ENCODE data around the gene SLC9A9. TPM values are rescaled to one million over a fixed set of nuclear protein-coding genes. Genes with fewer than 3 reads are reported as not detected.
"Not testable (repeated sequence)": the region's sequence is repeated elsewhere in the genome, so short reads cannot be mapped to it uniquely, and the experiment has no call there.

SLC9A9 gene
- total and polyA plus RNA-seq, 7 experiments from 2014 or later = 9.3 to 23.1 (median 16.6) TPM

DNA sequence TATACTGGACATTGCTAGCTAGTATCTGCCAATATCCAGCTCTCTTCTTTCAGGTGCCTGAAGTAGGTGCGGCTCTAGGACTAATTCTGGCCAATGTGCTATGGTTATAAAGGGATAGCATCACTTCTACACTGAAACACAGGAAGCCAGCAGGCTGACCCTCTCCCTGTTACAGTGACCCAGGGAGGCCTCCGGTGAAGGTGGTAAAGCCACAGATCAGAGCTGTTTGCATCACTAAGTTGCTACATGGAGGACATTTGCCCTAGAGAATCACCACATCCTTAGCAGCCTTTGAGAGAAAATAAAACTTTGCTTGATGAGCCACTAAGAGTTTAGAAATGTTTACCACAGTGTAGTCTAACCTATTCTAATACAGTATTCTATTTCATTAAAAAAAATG, 567.3 kb downstream of the SLC9A9 start:
- intact Hi-C loops (cut with micrococcal nuclease) = no loop called here
- Mint-ChIP-seq H3K4me1 (peaks cover 4 to 41% (median 22%) of the 10 kb centered on the region in 7 donors), H3K36me3 (peaks cover 0 to 13% (median 0%) of the 10 kb centered on the region in 5 donors), H3K27ac (peak overlapping the region in 3 of 9 donors; percentile 23 to 58 (median 33)), H3K9me3 (peaks cover 0 to 3% (median 0%) of the 10 kb centered on the region in 11 donors), H3K4me3 (no peak overlapping the region), H3K27me3 (no peaks in the 10 kb centered on the region)
- ChIA-PET POLR2A (no interaction called here), CTCF (no interaction called here)
- Histone ChIP-seq H3K4me3 (ENCODE audit: low read length) (no peak overlapping the region), H3K36me3 (ENCODE audit: control insufficient read depth in 2 of 3, insufficient read depth in 3 of 3, low read length in 3 of 3) (no peaks in the 10 kb centered on the region), H3K27ac (ENCODE audit: low read depth, low read length) (no peak overlapping the region), H3K27me3 (ENCODE audit: control insufficient read depth in 2 of 2, insufficient read depth in 2 of 2, low read length in 2 of 2) (no peaks in the 10 kb centered on the region), H3K9me3 (ENCODE audit: control insufficient read depth in 2 of 3, low read length in 3 of 3) (no peaks in the 10 kb centered on the region), H3K4me1 (ENCODE audit: control insufficient read depth in 2 of 2, insufficient read depth in 2 of 2, low read length in 2 of 2) (no peaks in the 10 kb centered on the region)
- DNase-seq = no peak
- peak; percentile 47 for ATAC-seq

DNA sequence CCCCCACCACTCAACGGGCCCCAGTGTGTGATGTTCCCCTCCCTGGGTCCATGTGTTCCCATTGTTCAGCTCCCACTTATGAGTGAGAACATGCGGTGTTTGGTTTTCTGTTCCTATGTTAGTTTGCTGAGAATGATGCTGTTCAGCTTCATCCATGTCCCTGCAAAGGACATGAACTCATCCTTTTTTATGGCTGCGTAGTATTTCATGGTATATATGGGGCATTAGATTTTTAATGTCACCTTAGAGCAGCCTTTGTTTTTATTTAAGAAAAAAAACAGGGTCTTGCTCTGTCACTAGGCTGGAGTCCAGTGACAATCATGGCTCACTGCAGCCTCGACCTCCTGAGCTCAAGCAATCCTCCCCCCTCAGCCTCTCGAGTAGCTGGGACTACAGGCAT, 568.7 kb downstream of the SLC9A9 start:
- CTCF ChIA-PET; DNase-seq; H3K9me3 Mint-ChIP-seq; intact Hi-C loops (cut with micrococcal nuclease); H3K4me3 Mint-ChIP-seq; H3K36me3 ChIP-seq (ENCODE audit: control insufficient read depth in 2 of 3, insufficient read depth in 3 of 3, low read length in 3 of 3); H3K4me1 ChIP-seq (ENCODE audit: control insufficient read depth in 2 of 2, insufficient read depth in 2 of 2, low read length in 2 of 2); H3K27me3 ChIP-seq (ENCODE audit: control insufficient read depth in 2 of 2, insufficient read depth in 2 of 2, low read length in 2 of 2); H3K27ac Mint-ChIP-seq; POLR2A ChIA-PET; ATAC-seq; H3K27ac ChIP-seq (ENCODE audit: low read depth, low read length); H3K4me3 ChIP-seq (ENCODE audit: low read length); H3K27me3 Mint-ChIP-seq; H3K9me3 ChIP-seq (ENCODE audit: control insufficient read depth in 2 of 3, low read length in 3 of 3): not testable (repeated sequence)
- peaks cover 0 to 13% (median 4%) of the 10 kb centered on the region in 5 donors for H3K36me3 Mint-ChIP-seq
- peaks cover 4 to 41% (median 22%) of the 10 kb centered on the region in 7 donors for H3K4me1 Mint-ChIP-seq

DNA sequence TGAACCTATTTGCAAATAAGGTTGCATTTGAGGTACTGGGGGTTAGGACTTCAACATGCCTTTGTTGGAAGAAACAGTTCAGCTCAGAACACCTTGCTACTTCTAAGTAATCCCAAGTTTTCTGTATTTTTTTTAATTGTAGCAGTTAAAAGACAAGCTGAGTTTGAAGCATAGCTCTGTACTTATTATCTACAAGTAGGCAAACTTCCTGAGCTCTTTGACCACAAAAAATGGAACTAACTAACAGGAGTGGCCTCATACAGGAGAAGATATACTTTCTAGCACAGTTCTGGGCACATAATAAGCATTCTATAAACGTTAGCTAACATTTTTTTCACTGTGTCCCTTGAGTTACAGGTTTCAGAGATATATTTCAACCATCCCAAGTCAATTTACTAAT, 569.5 kb downstream of the SLC9A9 start:
- no peaks in the 10 kb centered on the region for H3K27me3 Mint-ChIP-seq
- H3K27ac ChIP-seq (ENCODE audit: low read depth, low read length) = no peak overlapping the region
- H3K36me3 Mint-ChIP-seq = peaks cover 0 to 14% (median 4%) of the 10 kb centered on the region in 5 donors
- intact Hi-C loops (cut with micrococcal nuclease) = no loop called here
- peaks cover 4 to 41% (median 22%) of the 10 kb centered on the region in 7 donors for H3K4me1 Mint-ChIP-seq
- DNase-seq (no peak), ATAC-seq (no peak)
- peak overlapping the region in 3 of 9 donors; percentile 17 to 75 (median 58) for H3K27ac Mint-ChIP-seq
- H3K27me3 ChIP-seq (ENCODE audit: control insufficient read depth in 2 of 2, insufficient read depth in 2 of 2, low read length in 2 of 2) = no peaks in the 10 kb centered on the region
- ChIA-PET CTCF (no interaction called here), POLR2A (no interaction called here)
- no peak overlapping the region for H3K4me3 ChIP-seq (ENCODE audit: low read length)
- peaks cover 0 to 3% (median 0%) of the 10 kb centered on the region in 11 donors for H3K9me3 Mint-ChIP-seq
- no peaks in the 10 kb centered on the region for H3K4me1 ChIP-seq (ENCODE audit: control insufficient read depth in 2 of 2, insufficient read depth in 2 of 2, low read length in 2 of 2)
- no peaks in the 10 kb centered on the region for H3K9me3 ChIP-seq (ENCODE audit: control insufficient read depth in 2 of 3, low read length in 3 of 3)
- no peak overlapping the region for H3K4me3 Mint-ChIP-seq
- H3K36me3 ChIP-seq (ENCODE audit: control insufficient read depth in 2 of 3, insufficient read depth in 3 of 3, low read length in 3 of 3) = no peaks in the 10 kb centered on the region

DNA sequence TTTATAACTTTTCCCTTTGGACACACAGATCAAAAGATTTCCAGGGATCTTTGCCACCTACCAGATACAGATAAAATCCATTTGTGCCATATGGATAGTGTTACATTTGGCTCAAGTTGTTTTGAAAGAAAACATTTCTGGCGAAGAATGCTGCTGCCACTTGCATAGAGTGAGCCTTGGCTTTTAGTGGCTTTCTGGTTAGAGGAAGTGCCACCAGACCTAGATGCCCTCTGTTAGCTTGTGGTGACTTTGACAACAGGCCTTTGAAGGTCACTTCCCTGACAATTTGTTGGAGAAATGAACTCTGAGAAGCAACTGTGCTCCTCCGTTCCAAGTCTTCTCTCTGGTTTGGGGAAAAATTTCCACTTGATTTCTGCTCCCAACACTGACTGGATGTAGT, 570.7 kb downstream of the SLC9A9 start:
- peak overlapping the region in 2 of 9 donors; percentile 17 to 30 for H3K27ac Mint-ChIP-seq

DNA sequence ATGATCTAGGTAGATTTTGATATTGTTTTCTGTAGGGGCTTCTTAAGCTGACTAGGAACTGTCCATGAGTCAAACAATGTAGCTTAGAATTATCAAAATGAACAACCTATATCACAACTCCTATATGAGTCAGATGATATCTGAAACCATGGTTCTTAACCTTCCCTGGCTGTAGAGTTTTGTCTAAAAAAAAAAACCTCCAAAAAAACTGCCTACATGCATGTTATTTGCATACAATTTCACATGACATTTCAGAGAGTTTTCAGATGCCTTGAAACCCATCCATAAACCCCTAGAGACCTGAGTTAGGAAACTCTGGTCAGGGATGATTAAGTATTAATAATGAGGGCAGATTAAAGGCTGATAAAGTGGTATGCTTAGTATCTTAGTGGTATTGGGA, 571.7 kb downstream of the SLC9A9 start:
- CTCF ChIA-PET = no interaction called here
- POLR2A ChIA-PET = no interaction called here
- H3K4me3 Mint-ChIP-seq = no peak overlapping the region
- no peak overlapping the region for H3K4me3 ChIP-seq (ENCODE audit: low read length)
- ATAC-seq (no peak), DNase-seq (no peak)
- no peaks in the 10 kb centered on the region for H3K4me1 ChIP-seq (ENCODE audit: control insufficient read depth in 2 of 2, insufficient read depth in 2 of 2, low read length in 2 of 2)
- no peaks in the 10 kb centered on the region for H3K27me3 ChIP-seq (ENCODE audit: control insufficient read depth in 2 of 2, insufficient read depth in 2 of 2, low read length in 2 of 2)
- peaks cover 4 to 32% (median 15%) of the 10 kb centered on the region in 7 donors for H3K4me1 Mint-ChIP-seq
- H3K27me3 Mint-ChIP-seq = no peaks in the 10 kb centered on the region
- no peak overlapping the region for H3K27ac Mint-ChIP-seq
- H3K36me3 Mint-ChIP-seq = peaks cover 0 to 13% (median 7%) of the 10 kb centered on the region in 5 donors
- intact Hi-C loops (cut with micrococcal nuclease) = no loop called here
- H3K9me3 ChIP-seq (ENCODE audit: control insufficient read depth in 2 of 3, low read length in 3 of 3) = no peaks in the 10 kb centered on the region
- H3K9me3 Mint-ChIP-seq = peaks cover 0 to 3% (median 0%) of the 10 kb centered on the region in 11 donors
- H3K27ac ChIP-seq (ENCODE audit: low read depth, low read length) = no peak overlapping the region
- H3K36me3 ChIP-seq (ENCODE audit: control insufficient read depth in 2 of 3, insufficient read depth in 3 of 3, low read length in 3 of 3) = no peaks in the 10 kb centered on the region

More for the DNA sequence above, 570.7 kb downstream of the SLC9A9 start:
- ChIA-PET POLR2A (no interaction called here), CTCF (no interaction called here)
- H3K4me1 ChIP-seq (ENCODE audit: control insufficient read depth in 2 of 2, insufficient read depth in 2 of 2, low read length in 2 of 2) = no peaks in the 10 kb centered on the region
- no peak overlapping the region for H3K4me3 Mint-ChIP-seq
- no peaks in the 10 kb centered on the region for H3K36me3 ChIP-seq (ENCODE audit: control insufficient read depth in 2 of 3, insufficient read depth in 3 of 3, low read length in 3 of 3)
- H3K4me3 ChIP-seq (ENCODE audit: low read length) = no peak overlapping the region
- H3K27ac ChIP-seq (ENCODE audit: low read depth, low read length) = no peak overlapping the region
- intact Hi-C loops (cut with micrococcal nuclease) = no loop called here
- peaks cover 0 to 3% (median 0%) of the 10 kb centered on the region in 11 donors for H3K9me3 Mint-ChIP-seq
- H3K36me3 Mint-ChIP-seq = peaks cover 0 to 13% (median 4%) of the 10 kb centered on the region in 5 donors
- H3K27me3 ChIP-seq (ENCODE audit: control insufficient read depth in 2 of 2, insufficient read depth in 2 of 2, low read length in 2 of 2) = no peaks in the 10 kb centered on the region
- DNase-seq (no peak), ATAC-seq (no peak)
- no peaks in the 10 kb centered on the region for H3K9me3 ChIP-seq (ENCODE audit: control insufficient read depth in 2 of 3, low read length in 3 of 3)
- H3K4me1 Mint-ChIP-seq = peaks cover 4 to 41% (median 22%) of the 10 kb centered on the region in 7 donors
- H3K27me3 Mint-ChIP-seq = no peaks in the 10 kb centered on the region

DNA sequence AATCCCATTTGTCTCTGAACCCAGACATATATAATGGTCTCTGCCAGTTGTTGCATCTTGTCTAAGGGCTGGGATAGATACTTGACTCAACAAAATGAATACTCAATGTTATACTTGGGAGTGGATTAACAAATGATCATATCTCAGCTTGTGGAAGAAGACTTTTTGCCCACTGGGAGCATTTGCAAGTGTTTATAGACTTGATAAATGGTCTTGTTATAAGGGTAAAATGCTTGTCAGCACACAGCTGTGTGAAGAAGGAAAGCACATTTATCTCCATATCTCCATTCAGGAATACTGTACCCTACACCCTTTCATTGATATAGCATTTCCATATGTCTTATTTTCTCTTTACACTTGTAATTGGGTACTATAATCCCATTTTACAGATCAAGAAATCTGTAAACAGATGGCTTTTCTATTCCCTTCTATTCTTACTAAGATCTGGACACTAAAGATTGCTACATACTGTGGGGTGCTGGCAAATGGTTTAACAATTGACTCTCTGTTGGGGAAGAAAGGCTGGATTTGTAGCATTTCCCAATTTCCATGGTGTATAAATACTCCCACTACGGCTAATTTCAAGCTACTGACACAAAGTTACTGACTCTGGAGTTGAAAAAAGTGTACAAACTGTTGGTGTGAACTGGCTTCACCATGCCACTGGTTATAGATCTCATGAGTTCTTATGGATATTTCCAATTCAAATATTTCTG, 574.1 kb downstream of the SLC9A9 start:
- Histone ChIP-seq H3K36me3 (ENCODE audit: control insufficient read depth in 2 of 3, insufficient read depth in 3 of 3, low read length in 3 of 3) (no peaks in the 10 kb centered on the region), H3K9me3 (ENCODE audit: control insufficient read depth in 2 of 3, low read length in 3 of 3) (no peaks in the 10 kb centered on the region), H3K4me3 (ENCODE audit: low read length) (no peak overlapping the region), H3K27ac (ENCODE audit: low read depth, low read length) (no peak overlapping the region), H3K4me1 (ENCODE audit: control insufficient read depth in 2 of 2, insufficient read depth in 2 of 2, low read length in 2 of 2) (no peaks in the 10 kb centered on the region), H3K27me3 (ENCODE audit: control insufficient read depth in 2 of 2, insufficient read depth in 2 of 2, low read length in 2 of 2) (no peaks in the 10 kb centered on the region)
- ChIA-PET POLR2A (interaction anchor here (0.8 kb wide), 1 partner anchor 148 kb away, joined by 3 read pairs; no protein-coding TSS in a partner anchor), CTCF (interaction anchor here (0.7 kb wide), 1 partner anchor 400 kb away, joined by 3 read pairs; no protein-coding TSS in a partner anchor)
- no peak for DNase-seq
- no peak overlapping the region for H3K27ac Mint-ChIP-seq
- no peaks in the 10 kb centered on the region for H3K27me3 Mint-ChIP-seq
- H3K4me3 Mint-ChIP-seq = no peak overlapping the region
- H3K9me3 Mint-ChIP-seq = no peaks in the 10 kb centered on the region
- H3K4me1 Mint-ChIP-seq = peaks cover 3 to 23% (median 14%) of the 10 kb centered on the region in 7 donors
- H3K36me3 Mint-ChIP-seq = peaks cover 0 to 15% (median 2%) of the 10 kb centered on the region in 5 donors
- intact Hi-C loops (cut with micrococcal nuclease) = no loop called here
- no peak for ATAC-seq

DNA sequence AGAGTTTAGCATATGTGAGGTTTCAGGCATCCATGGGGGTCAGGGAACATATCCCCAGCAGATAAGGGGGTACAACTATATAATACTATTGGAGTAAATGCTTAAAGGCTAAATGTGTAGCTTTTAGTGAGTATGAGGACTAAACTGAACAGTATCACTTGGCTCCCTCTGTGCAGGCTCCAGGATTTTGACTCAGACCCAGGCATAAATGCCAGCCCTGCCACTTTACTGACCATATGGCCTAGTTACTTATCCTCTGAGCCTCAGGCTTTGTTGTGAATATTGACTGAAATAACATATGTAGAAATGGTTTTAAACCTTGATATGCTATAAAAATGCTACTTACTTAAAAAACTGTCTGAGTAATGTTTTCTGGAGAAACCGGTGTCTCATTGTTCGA, 577.1 kb downstream of the SLC9A9 start:
- Mint-ChIP-seq H3K36me3 (peaks cover 0 to 20% (median 13%) of the 10 kb centered on the region in 5 donors), H3K27me3 (no peaks in the 10 kb centered on the region), H3K4me1 (peaks cover 0 to 11% (median 4%) of the 10 kb centered on the region in 7 donors), H3K9me3 (no peaks in the 10 kb centered on the region), H3K4me3 (no peak overlapping the region), H3K27ac (no peak overlapping the region)
- DNase-seq (no peak), ATAC-seq (no peak)
- H3K36me3 ChIP-seq (ENCODE audit: control insufficient read depth in 2 of 3, insufficient read depth in 3 of 3, low read length in 3 of 3) = no peaks in the 10 kb centered on the region
- H3K27me3 ChIP-seq (ENCODE audit: control insufficient read depth in 2 of 2, insufficient read depth in 2 of 2, low read length in 2 of 2) = no peaks in the 10 kb centered on the region
- POLR2A ChIA-PET = no interaction called here
- CTCF ChIA-PET = no interaction called here
- H3K4me3 ChIP-seq (ENCODE audit: low read length) = no peak overlapping the region
- no peak overlapping the region for H3K27ac ChIP-seq (ENCODE audit: low read depth, low read length)
- intact Hi-C loops (cut with micrococcal nuclease) = no loop called here
- no peaks in the 10 kb centered on the region for H3K4me1 ChIP-seq (ENCODE audit: control insufficient read depth in 2 of 2, insufficient read depth in 2 of 2, low read length in 2 of 2)
- no peaks in the 10 kb centered on the region for H3K9me3 ChIP-seq (ENCODE audit: control insufficient read depth in 2 of 3, low read length in 3 of 3)
